ENCODE measurements around the gene TIAL1. TPM values are rescaled to one million over a fixed set of nuclear protein-coding genes. Genes with fewer than 3 reads are reported as not detected.

TIAL1 gene
- total and polyA plus RNA-seq, 2 of the 13 experiments (the other 11 are each of a cell fraction or from before 2014, with no cell fraction given): 31.5 to 148 TPM

DNA sequence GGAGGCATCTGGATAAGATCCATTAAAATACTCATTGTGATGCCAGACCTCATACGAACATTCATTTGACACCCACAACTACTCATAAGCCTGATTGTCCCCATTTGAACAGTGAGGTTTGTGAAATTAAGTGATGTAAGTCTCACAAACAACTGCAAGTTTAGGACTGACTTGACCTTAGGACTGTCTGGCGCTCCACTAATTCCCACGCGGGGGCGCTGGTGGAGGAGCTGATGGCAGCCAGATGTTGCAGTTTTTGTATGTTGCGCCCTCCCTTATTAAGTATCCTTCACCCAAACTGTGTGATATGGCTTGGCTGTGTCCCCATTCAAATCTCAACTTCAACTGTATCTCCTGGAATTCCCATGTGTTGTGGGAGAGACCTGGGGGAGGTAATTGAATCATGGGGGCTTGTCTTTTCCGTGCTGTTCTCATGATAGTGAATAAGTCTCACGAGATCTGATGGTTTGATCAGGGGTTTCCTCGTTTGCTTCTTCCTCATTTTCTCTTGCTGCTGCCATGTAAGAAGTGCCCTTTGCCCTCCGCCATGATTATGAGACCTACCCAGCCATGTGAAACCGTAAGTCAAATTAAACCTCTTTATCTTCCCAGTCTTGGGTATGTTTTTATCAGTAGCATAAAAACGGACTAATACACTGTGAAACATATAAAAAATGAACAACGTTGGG, 20.3 kb upstream of the TIAL1 start (continued):
- TF ChIP-seq STAG1 (CRISPR knock-in tag; IDR thresholded peaks at IDR 0.05) (peak; percentile 59), YY1 (IDR thresholded peaks at IDR 0.05; ENCODE audit: insufficient read depth, insufficient replicate concordance, low read depth, low read length) (peak; percentile 15), HNF4G (IDR thresholded peaks at IDR 0.05; ENCODE audit: borderline replicate concordance, low read depth, low read length) (peak; percentile 84; the same call in 1 of the 2 replicates), HNF4G (CRISPR knock-in tag; IDR thresholded peaks at IDR 0.05; ENCODE audit: borderline replicate concordance, low read depth) (no peak), CEBPG (CRISPR knock-in tag; IDR thresholded peaks at IDR 0.05) (0 out of 2 replicates have a peak, but pooled peaks have one; percentile 6), PPARG (CRISPR knock-in tag; conservative IDR thresholded peaks at IDR 0.05) (no peak), HMGXB4 (CRISPR knock-in tag; IDR thresholded peaks at IDR 0.05; ENCODE audit: borderline replicate concordance in 1 of 2, low read depth in 1 of 2) (0 out of 4 replicates have a peak, but pooled peaks of 1 of the 2 experiments have one; percentile 43), MXI1 (IDR thresholded peaks at IDR 0.05; ENCODE audit: borderline replicate concordance, low read depth, low read length) (0 out of 3 replicates have a peak, but pooled peaks have one; percentile 14), TCF7 (IDR thresholded peaks at IDR 0.05; ENCODE audit: low read depth) (no peak)
- TF ChIP-seq, protein P1, sequence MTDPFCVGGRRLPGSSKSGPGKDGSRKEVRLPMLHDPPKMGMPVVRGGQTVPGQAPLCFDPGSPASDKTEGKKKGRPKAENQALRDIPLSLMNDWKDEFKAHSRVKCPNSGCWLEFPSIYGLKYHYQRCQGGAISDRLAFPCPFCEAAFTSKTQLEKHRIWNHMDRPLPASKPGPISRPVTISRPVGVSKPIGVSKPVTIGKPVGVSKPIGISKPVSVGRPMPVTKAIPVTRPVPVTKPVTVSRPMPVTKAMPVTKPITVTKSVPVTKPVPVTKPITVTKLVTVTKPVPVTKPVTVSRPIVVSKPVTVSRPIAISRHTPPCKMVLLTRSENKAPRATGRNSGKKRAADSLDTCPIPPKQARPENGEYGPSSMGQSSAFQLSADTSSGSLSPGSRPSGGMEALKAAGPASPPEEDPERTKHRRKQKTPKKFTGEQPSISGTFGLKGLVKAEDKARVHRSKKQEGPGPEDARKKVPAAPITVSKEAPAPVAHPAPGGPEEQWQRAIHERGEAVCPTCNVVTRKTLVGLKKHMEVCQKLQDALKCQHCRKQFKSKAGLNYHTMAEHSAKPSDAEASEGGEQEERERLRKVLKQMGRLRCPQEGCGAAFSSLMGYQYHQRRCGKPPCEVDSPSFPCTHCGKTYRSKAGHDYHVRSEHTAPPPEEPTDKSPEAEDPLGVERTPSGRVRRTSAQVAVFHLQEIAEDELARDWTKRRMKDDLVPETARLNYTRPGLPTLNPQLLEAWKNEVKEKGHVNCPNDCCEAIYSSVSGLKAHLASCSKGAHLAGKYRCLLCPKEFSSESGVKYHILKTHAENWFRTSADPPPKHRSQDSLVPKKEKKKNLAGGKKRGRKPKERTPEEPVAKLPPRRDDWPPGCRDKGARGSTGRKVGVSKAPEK (CRISPR knock-in tag; IDR thresholded peaks at IDR 0.05; ENCODE audit: borderline replicate concordance): no peak
- TF ChIP-seq, protein P2, sequence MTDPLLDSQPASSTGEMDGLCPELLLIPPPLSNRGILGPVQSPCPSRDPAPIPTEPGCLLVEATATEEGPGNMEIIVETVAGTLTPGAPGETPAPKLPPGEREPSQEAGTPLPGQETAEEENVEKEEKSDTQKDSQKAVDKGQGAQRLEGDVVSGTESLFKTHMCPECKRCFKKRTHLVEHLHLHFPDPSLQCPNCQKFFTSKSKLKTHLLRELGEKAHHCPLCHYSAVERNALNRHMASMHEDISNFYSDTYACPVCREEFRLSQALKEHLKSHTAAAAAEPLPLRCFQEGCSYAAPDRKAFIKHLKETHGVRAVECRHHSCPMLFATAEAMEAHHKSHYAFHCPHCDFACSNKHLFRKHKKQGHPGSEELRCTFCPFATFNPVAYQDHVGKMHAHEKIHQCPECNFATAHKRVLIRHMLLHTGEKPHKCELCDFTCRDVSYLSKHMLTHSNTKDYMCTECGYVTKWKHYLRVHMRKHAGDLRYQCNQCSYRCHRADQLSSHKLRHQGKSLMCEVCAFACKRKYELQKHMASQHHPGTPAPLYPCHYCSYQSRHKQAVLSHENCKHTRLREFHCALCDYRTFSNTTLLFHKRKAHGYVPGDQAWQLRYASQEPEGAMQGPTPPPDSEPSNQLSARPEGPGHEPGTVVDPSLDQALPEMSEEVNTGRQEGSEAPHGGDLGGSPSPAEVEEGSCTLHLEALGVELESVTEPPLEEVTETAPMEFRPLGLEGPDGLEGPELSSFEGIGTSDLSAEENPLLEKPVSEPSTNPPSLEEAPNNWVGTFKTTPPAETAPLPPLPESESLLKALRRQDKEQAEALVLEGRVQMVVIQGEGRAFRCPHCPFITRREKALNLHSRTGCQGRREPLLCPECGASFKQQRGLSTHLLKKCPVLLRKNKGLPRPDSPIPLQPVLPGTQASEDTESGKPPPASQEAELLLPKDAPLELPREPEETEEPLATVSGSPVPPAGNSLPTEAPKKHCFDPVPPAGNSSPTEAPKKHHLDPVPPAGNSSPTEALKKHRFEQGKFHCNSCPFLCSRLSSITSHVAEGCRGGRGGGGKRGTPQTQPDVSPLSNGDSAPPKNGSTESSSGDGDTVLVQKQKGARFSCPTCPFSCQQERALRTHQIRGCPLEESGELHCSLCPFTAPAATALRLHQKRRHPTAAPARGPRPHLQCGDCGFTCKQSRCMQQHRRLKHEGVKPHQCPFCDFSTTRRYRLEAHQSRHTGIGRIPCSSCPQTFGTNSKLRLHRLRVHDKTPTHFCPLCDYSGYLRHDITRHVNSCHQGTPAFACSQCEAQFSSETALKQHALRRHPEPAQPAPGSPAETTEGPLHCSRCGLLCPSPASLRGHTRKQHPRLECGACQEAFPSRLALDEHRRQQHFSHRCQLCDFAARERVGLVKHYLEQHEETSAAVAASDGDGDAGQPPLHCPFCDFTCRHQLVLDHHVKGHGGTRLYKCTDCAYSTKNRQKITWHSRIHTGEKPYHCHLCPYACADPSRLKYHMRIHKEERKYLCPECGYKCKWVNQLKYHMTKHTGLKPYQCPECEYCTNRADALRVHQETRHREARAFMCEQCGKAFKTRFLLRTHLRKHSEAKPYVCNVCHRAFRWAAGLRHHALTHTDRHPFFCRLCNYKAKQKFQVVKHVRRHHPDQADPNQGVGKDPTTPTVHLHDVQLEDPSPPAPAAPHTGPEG (CRISPR knock-in tag; IDR thresholded peaks at IDR 0.05): peak; percentile 82

Measured in HepG2 (cell line).